GM18502 (cell line): ENCODE results near the gene IL1B.

Experiments used
- ATAC-seq: cut with Tn5 transposase; IDR thresholded peaks from one replicate; pipeline ENCODE4 v1.9.1; 2021; ENCODE audit warnings: mild to moderate bottlenecking; ENCODE audit not compliant: unreplicated experiment, poor library complexity

Gene IL1B

DNA sequence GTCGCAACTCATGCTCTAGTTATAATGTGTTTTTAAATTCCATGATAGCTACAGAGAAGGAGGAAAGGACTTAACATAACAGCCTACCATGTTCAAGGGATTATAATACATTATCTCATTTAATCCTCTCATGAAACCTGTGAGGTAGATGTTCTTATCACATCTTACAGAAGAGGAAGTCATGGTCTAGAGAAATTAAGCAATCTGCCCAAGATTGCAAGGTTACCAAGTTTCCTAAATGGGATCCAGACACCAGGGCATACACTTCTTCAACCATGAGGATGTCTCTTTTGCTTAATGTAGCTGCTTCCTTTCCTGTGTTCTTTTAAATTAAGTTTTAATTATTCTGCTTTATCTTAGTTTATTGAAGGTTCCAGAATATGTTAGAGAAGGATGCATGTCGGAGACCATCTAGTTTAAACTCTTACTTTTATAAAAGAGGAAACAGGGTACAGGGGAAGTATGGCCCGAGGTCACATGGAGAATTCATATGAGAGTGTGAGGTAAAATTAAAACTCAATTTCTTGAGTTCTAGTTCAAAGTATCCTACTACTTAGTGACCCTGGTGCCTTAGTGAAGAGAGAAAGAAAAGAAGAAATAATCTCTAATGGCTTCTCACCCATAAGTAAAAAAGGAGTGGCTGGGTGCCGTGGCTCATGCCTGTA lies 48.7 kb downstream of the IL1B start:
- no peak for ATAC-seq

DNA sequence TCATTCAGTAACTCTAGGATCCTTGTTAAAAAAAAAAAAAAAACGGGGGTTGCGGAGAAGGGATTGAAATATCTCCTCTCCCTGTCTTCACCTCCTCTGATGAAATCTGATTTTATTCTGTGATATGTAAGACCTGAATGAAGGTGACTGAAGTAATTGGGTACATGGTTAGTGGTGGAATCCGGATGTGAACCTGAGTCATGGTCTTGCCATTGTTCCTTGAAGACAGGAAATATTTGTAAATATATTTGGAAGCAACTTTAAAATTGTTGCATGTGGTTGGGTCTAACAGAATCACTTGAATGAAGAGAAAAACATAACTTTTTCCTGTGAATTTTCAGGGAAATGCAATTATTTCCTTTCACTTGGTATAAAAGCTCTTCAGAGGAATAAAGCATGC lies 49.3 kb downstream of the IL1B start:
- no peak for ATAC-seq

DNA sequence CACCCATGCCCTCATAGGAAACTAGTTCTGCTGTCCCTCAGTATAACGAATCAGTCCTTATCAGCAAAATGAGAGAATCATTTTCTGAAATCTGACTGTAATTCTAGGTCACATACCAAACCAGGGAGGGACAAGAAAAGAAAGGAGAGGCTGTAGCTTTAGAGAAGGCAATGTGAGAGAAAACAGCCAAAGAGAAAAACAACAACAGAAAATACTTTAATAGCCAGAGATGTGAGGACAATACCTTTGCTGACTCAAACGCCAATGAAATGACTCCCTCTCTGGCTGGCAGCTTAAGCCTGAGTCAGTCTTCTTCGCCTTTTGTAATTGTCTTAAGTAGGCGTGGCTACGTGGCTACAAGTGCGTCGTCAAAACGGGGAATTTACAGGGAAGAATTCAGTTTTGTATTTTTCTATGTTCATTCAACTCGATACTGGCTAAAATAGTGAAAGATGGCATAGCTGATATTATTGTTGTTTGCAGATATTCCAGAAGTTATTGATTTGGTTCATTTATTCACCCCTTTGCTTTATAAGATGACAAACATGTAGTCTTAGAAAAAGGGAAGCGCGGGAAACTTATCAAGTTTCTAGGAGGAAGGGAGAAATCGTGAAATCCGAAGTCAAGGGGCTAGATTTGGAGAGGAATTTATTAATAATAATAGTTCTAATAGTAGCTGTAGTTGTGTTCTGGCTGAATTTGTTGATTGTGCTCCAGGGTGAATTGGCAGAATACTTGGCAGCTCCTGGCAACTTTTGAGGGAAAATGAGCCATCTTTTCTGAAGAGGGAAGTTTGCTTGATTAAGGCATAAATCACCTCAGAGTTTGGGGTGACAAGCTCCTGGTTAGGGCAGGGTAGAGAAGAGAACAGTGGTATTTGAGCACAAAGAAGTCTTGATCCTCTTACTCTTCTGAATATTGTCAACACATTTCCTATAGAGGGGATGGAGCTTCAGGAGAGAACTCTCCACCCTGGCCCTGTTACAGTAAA lies 52.1 kb downstream of the IL1B start, which contains the start of gene IL1A:
Gene IL1A, minus strand, starts transcription at position 295 of the 991 bp plus-strand sequence. CDS start 723 bp downstream, outside the sequence.
- ATAC-seq = no peak

- no peak for ATAC-seq
Observed at GRCh38 chr2:112783187-112783714, 53.3 kb downstream of the IL1B start.

GRCh38 chr2:112782234-112782799 lies 54.3 kb downstream of the IL1B start:
- ATAC-seq = peak; percentile 83
